GM18511 (cell line): ENCODE measurements around the gene GMDS.
A peak's percentile ranks its signal among the peaks of the same experiment; 100 is the strongest.

Experiments
- ATAC-seq: cut with Tn5 transposase; IDR thresholded peaks from one replicate; pipeline ENCODE4 v1.9.1; 2021; ENCODE audit warnings: mild to moderate bottlenecking, moderate library complexity; ENCODE audit not compliant: unreplicated experiment

The GMDS gene

GRCh38 chr6:2047855-2048254 lies 197.6 kb downstream of the GMDS start:
- ATAC-seq: no peak

DNA sequence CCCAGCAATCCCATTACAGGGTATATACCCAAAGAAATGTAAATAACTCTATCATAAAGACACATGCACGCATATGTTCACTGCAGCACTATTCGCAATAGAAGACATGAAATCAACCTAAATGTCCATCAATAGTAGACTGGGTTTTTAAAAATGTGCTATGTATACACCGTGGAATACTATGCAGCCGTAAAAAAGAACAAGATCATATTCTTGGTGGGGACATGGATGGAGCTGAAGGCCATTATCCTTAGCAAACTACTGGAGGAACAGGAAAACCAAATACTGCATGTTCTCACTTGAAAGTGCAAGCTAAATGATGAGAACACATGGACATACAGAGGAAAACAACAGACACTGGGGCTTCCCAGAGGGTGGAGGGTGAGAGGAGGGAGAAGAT lies 201.2 kb downstream of the GMDS start:
- ATAC-seq: no peak

GRCh38 chr6:2042956-2043648 lies 202.3 kb downstream of the GMDS start:
- no peak for ATAC-seq

DNA sequence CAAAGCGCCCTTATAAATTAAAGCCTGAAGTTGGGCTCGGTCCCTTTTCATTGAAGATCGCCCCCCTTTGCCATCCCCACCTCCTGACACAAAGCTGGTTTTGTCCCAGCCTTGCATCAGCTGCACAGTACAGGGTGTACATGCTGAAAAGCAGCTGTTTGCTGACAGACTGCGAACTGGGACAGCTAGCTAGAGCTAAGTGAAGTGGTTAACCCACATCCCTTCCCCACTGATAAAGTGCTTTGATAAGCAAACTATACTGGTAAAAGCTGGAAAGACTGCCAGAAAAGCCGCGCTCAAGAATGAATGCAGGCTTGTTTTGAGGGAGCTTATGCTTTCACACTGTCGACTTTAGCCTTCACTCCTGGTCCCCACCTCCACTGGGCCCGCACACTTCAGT lies 207.3 kb downstream of the GMDS start:
- no peak for ATAC-seq

DNA sequence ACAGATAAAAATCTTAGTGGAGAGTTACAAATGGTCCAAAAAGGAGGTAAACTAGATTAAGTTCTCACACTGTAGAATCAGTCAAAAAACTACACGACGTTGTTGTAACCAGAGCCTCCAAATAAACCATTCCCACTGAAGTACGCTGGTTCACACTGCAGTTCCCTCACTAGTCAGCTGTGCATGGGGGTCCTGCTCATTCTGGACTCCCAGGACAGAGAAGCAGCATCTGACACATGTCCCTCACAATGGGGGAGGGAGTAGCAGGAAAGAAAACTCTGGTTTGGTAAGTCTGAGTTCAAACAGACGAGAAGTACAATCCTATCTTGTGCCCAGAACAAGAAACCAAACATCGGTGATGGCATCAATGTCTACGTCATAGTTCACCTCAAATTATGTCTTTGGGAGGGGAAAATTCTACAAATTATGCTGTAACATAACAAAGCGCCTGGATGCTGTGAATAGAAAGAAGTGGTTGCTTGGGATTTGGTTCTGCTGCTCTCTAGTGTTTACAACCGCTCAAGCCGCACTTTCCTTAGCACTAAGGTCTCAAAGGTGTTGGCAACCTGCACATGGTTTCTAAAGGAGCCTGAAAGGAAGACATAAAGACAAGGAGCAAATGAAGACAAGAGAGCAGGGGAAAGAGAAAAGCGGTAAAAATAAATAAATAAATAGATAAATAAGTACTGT lies 208.0 kb downstream of the GMDS start:
- no peak for ATAC-seq

- no peak for ATAC-seq
These were observed 208.7 kb downstream of the GMDS start for GRCh38 chr6:2036710-2037023.

GRCh38 chr6:2035826-2036709 lies 209.3 kb downstream of the GMDS start:
- no peak for ATAC-seq

GRCh38 chr6:2035046-2035445 lies 210.4 kb downstream of the GMDS start:
- ATAC-seq: no peak

GRCh38 chr6:2034256-2034655 lies 211.1 kb downstream of the GMDS start:
- no peak for ATAC-seq

- ATAC-seq: no peak
These were observed 211.9 kb downstream of the GMDS start for GRCh38 chr6:2033544-2033943.

- ATAC-seq: no peak
These were observed 214.6 kb downstream of the GMDS start for GRCh38 chr6:2030682-2031244.

DNA sequence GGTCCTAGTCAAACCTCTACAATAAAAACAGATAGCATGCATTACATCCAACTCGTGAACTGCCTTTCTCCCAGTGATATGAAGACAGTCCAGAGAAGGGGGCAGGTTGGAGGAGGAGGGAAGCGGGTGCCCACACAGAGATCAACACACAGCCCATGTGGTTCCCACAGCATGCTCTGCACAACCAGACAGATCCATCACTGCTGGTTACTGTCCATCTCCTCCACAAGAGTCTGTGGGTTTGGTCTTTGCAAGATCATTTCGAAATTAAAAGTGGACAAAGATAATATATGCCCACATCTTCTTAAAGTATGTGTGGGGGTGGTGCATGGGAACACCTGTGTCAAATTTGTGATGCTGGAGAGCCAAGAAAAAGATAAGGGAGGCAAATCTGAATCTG lies 215.5 kb downstream of the GMDS start:
- ATAC-seq: no peak

DNA sequence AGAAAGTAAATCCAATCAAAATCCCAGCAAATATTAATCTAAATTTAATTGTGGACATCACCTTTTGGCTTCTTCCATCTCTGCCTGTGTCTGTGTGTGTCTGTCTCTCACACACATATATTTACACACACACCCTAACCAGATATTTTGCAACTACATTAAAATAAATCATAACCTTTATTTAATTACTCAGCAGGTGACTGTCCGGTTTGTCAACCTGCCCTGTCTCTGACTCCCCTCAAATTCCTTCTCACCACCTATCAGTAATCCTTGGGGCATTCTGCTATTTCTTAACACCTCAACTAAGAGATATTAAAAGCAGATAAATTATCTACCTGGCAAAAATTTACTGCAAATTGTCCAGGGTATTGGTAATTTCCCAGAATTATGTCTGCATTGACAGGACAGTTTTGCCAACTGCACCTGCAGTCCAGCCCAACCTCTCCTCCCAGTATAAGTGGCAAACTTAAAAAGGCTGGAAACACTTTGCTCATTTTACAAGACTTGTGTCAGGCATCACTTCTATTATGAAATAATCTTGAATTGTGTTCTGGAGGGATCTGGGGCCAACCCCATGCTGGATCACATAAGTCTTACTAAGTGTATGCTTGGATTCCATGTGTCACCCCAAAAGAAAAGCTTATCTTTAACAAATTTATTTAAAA lies 216.1 kb downstream of the GMDS start:
- ATAC-seq: no peak

- ATAC-seq: peak; percentile 85
These were observed 216.9 kb downstream of the GMDS start for GRCh38 chr6:2028457-2029038.

DNA sequence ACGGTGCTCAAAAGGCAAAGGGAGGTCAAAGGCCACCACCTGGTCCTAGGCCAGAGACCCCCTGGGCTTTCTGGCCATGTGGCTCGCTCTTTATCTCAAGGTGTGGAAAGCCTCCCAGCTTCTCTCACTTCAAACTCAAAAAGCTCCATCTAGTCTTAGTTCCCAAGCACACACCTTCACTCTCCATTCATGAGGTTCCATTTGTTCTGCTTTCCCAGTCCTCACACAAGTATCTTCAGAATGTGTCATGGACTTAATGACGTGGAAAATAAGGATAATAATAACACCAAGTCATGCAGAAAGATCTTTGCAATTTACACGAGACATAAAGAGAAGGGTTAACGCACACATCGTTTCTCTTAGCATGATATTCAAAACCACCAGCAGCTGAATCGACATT lies 219.3 kb downstream of the GMDS start:
- no peak for ATAC-seq

GRCh38 chr6:2021713-2022125 lies 223.7 kb downstream of the GMDS start:
- no peak for ATAC-seq

DNA sequence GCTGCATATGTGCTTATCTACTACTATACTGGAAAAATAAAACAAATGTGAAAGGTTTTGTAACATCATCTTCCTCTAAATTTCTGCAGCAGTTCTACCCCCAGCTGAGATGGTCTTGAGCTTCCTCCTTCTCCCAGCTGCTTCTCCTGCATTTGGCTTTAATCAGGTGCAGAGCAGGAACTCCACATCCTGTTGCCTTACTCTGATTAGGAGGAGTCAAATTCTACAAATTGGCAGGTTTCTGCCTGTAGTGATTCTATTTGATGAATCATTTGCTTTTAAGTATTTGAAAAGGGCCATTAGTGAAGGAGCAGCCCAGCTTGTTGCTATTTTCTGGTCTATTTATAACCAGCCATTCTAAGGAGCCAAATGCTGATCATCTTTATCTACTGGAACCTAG lies 224.5 kb downstream of the GMDS start:
- ATAC-seq: no peak

- no peak for ATAC-seq
These were observed 226.4 kb downstream of the GMDS start for GRCh38 chr6:2019051-2019450.

DNA sequence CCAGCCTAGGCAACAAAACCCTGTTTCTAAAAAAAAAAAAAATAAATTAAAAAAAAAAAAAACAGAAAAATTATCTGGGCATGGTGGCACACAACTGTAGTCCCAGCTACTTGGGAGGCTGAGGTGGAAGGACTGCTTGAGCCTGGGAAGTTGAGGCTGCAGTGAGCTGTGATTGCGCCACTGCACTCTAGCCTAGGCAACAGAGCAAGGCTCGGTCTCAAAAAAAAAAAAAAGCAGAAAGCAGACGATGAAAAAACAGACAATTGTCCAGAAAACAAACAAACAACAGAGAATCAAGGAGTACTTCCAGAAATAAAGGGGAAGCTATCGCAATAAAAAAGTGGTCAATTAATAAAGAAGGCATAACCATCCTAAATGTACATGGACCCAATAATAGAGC lies 229.4 kb downstream of the GMDS start:
- ATAC-seq: no peak

DNA sequence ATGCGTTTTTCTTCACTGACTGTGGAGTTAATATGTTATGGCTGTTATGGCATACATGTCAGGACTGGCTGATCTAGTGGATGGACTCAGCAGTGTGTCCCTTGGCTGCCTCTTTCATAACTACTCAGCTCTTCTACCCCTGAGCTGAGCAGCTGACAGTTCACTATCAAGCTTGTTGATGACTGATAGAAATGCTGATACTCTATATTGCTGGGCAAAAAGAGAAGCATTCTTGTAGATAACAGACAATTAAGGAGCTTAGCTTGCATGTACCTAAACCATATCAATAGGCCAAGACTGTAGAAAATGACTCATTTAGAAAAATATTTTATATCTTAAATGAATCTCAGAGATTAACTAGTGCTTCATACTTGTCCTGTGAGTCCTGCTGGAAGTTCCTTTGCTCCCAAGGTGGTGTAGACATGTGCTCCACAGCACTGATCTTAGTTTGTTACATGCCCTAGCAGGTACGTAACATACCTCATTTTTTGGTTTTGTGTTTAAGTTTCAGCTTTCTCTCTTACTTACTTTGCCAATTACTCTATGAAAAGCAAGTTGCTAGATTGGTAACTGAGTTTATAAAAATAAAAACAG lies 236.9 kb downstream of the GMDS start:
- no peak for ATAC-seq
